Mesothelial cell of epicardium (in vitro differentiated cells): ENCODE results near the gene NTN4. TPM values are rescaled to one million over a fixed set of nuclear protein-coding genes. Genes with fewer than 3 reads are reported as not detected.
"Not testable (repeated sequence)": the region's sequence is repeated elsewhere in the genome, so short reads cannot be mapped to it uniquely, and the experiment has no call there.

Source experiments
- DNase-seq, 2 experiments: peaks; one replicate each; pipeline ENCODE4 v3.0.0; 2021; ENCODE audit warnings: low spot score in 2 of 2; ENCODE audit not compliant: unreplicated experiment in 2 of 2
- H3K27ac Mint-ChIP-seq: 2 replicates; pipeline ENCODE4 v1.8.0; 2021; ENCODE audit warnings: mixed read lengths
- H3K27me3 Mint-ChIP-seq: 2 replicates; pipeline ENCODE4 v1.8.0; 2021; ENCODE audit warnings: low read depth, mixed read lengths
- H3K36me3 Mint-ChIP-seq: 2 replicates; pipeline ENCODE4 v1.8.0; 2021; ENCODE audit warnings: mixed read lengths
- H3K4me1 Mint-ChIP-seq: 2 replicates; pipeline ENCODE4 v1.8.0; 2021; ENCODE audit warnings: mixed read lengths
- H3K4me3 Mint-ChIP-seq: 2 replicates; pipeline ENCODE4 v1.8.0; 2021; ENCODE audit warnings: mild to moderate bottlenecking, moderate library complexity, mixed read lengths
- H3K9me3 Mint-ChIP-seq: 2 replicates; pipeline ENCODE4 v1.8.0; 2021; ENCODE audit warnings: mixed read lengths
- CTCF ChIP-seq: fragments of 200-600 bp; sonication (generic); IDR thresholded peaks from one replicate; pipeline ENCODE4 v1.5.0; 2021; ENCODE audit warnings: antibody characterized with exemption; ENCODE audit not compliant: unreplicated experiment
- total RNA-seq: library from RNA; stranded (reverse); gene quantifications from 3 replicates; pipeline ENCODE4 v1.2.1, GENCODE V29; 2021

NTN4 gene
- total RNA-seq, 1 donor from 2014 or later: 6.0 TPM

DNA sequence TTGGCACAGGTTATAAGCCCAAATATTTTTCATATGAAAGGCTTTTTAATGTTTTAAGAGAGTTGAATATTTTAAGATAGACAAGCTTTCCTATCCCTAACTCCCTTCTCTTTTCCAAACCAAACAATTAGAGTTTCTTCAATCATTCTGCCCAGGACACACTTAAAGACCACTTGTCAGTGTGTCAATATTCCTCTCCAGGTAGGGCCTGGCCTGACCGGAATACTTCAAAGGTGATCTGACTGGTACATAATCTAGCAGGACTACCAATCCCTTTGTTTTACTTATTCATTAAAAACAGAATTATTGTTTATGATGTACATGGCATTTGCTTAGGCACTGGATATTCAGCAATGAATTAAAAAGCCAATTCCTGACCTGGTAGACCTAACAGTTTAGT, 44.0 kb upstream of the NTN4 start:
- H3K4me1 Mint-ChIP-seq: peaks cover 16% of the 10 kb centered on the region
- H3K36me3 Mint-ChIP-seq: no peaks in the 10 kb centered on the region
- H3K27me3 Mint-ChIP-seq: peaks cover 46% of the 10 kb centered on the region
- no peak overlapping the region for H3K4me3 Mint-ChIP-seq
- no peaks in the 10 kb centered on the region for H3K9me3 Mint-ChIP-seq
- no peak for DNase-seq
- H3K27ac Mint-ChIP-seq: no peak overlapping the region
- TF ChIP-seq CTCF: no peak

DNA sequence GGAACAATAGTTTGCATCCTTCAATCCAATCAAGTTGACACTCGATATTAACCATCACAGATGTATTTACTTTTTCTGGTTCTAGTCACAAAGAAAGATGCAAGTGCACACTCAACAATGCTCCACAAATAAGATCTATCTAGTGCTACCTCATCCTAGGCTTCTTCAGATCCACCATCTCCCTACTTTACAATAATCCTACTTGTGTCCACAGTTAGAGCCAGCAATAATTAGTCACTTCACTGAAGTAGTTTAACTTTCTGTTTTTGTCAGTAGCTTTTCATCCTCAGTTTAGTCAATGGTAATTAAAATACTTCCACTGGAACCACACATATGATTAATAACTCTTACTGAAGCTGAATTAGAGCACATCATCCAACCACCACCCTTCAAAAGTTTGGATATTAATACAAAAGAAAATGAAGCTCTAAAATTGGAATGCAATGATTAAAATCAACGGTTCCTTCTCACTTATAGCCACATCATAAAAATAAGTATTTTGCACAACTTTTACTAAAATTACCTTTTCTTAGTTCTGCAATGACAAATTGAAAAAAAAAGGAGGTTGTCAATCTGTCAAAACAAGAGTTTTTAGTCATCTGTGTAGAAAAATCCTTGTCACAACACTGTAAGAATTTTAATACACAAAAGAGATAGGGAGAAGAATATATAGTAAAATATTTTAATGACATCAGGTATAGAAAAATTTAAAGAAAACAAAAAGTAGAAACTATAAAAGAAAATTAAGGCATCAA, 39.9 kb upstream of the NTN4 start:
- Mint-ChIP-seq H3K27me3 (peaks cover 33% of the 10 kb centered on the region), H3K9me3 (no peaks in the 10 kb centered on the region)

DNA sequence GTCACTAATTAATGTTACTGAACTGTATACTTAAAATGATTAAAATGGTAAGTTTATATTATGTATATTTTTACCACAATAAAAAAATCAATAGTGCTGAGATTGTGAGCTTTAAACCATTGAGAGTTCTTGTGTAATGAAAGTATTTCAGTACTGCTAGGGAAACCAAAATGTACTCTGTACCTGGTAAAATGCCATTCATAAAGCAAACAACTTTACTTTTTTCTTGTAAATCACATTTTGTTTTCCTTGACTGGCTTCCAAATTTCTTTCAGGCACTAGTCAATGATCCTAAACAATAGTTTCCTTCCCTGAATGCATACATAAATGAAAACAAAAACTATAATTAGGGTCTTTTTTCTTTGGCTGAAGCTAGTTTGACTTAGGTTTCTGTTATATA, 38.8 kb upstream of the NTN4 start:
- Mint-ChIP-seq H3K36me3 (no peaks in the 10 kb centered on the region), H3K4me3 (no peak overlapping the region), H3K27ac (no peak overlapping the region), H3K27me3 (peaks cover 31% of the 10 kb centered on the region), H3K4me1 (no peaks in the 10 kb centered on the region), H3K9me3 (no peaks in the 10 kb centered on the region)
- DNase-seq: no peak
- TF ChIP-seq CTCF: no peak

More for the DNA sequence above, 39.9 kb upstream of the NTN4 start:
- Mint-ChIP-seq H3K36me3 (no peaks in the 10 kb centered on the region), H3K4me3 (no peak overlapping the region), H3K27ac (no peak overlapping the region), H3K4me1 (no peaks in the 10 kb centered on the region)
- DNase-seq: no peak
- TF ChIP-seq CTCF: no peak

DNA sequence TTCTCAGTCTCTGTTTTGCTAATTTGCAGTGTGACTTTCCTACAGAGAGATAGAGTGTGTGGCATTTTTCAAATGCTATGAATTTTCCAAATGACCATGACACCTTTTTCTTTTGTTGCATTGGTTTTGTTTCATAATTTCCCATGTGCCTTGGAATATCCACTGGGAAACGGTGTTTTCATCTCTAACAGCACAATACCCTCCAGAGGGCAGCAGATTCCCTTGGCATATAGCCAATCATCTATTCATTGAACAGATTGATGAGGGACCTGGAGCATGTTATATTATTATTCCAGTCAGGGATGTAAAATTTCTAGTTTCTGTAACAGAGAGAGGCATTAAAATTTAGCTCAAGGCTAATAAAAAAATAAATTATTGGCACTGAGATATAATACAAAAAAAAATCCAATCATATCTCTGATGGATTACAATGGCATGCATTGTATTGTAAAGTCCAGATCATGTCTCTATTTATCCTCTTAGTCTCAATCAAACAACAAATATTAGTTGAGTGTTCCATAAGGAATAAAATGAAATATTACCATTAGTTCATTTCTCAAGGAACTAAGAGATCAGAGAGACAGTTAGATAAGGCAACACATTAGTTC, 29.6 kb upstream of the NTN4 start:
- no peak for TF ChIP-seq CTCF
- Mint-ChIP-seq H3K9me3 (no peaks in the 10 kb centered on the region), H3K27me3 (peaks cover 11% of the 10 kb centered on the region), H3K27ac (no peak overlapping the region), H3K4me1 (no peaks in the 10 kb centered on the region), H3K36me3 (no peaks in the 10 kb centered on the region), H3K4me3 (no peak overlapping the region)
- peak in 1 of 2 experiments; percentile 42 for DNase-seq

DNA sequence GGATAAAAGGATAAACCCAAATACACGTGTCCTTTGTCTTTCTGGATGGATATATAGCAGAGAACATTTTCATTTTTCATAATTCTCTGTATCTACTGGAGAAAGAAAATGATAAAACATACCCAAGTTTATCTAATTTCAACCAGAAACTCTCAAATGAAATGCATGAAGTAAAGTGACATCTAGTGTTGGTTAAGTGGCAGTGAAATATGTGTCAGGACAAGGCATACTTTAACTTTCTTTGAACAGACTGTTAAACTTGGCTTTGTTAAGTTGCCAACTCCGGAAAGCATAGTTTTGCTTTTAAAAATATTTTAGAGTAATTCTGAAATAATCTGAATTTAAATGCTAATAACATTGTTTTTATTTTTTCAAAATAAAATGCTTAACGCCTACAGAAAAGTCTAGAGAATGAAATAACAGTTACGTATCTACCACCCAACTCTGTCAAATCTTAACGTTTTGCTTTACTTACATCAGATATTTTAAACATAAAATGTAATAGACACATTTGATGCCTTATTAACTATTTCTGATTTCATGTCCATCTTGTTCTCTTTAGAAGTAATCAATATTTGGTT, 25.2 kb upstream of the NTN4 start:
- H3K36me3 Mint-ChIP-seq: no peaks in the 10 kb centered on the region
- no peak overlapping the region for H3K27ac Mint-ChIP-seq
- H3K4me3 Mint-ChIP-seq: no peak overlapping the region
- TF ChIP-seq CTCF: peak; percentile 65
- H3K4me1 Mint-ChIP-seq: peaks cover under 1% of the 10 kb centered on the region
- peaks cover 1% of the 10 kb centered on the region for H3K27me3 Mint-ChIP-seq
- no peaks in the 10 kb centered on the region for H3K9me3 Mint-ChIP-seq
- no peak for DNase-seq

DNA sequence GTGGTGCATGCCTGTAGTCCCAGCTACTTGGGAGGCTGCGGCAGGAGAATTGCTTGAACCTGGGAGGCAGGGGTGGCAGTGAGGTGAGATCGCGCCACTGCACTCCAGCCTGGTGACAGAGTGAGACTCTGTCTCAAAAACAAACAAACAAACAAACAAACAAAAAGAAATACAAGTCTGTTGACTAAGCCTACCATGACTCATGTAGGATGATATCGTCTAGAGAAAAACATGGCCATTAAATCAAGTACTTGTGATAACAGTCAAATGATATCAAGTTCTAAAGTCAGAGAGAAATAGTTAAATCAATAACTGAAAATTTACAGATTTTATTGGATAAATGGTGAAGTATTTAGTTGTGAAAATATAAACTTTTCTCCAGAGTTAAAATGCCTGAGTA, 21.6 kb upstream of the NTN4 start:
- H3K27me3 Mint-ChIP-seq, H3K4me1 Mint-ChIP-seq, H3K27ac Mint-ChIP-seq, DNase-seq, H3K9me3 Mint-ChIP-seq, H3K4me3 Mint-ChIP-seq, H3K36me3 Mint-ChIP-seq: not testable (repeated sequence)
